Transverse colon (tissue), 4 donors: ENCODE results near the gene ITGB5.

ENCODE experiments used
- CTCF ChIP-seq, 5 experiments: fragments of 200-600 bp in 3 of 5; fragments of 450-650 bp in 2 of 5; sonication (generic) in 3 of 5; IDR thresholded peaks; 1 replicate in 2 of 5; 2 replicates in 3 of 5; pipeline ENCODE4 v1.5.1; 2016 to 2017; ENCODE audit warnings: antibody characterized with exemption in 5 of 5, inconsistent platforms in 3 of 5, mild to moderate bottlenecking in 2 of 5, moderate library complexity in 1 of 5
- EP300 ChIP-seq: sonication (generic); formaldehyde crosslinking; IDR thresholded peaks from one replicate; pipeline ENCODE4 v1.6.1; 2017; ENCODE audit warnings: antibody characterized with exemption, low read depth
- POLR2A ChIP-seq: fragments of 450-650 bp; IDR thresholded peaks from one replicate; pipeline ENCODE4 v1.6.1; 2016; ENCODE audit warnings: antibody characterized with exemption, mild to moderate bottlenecking, moderate library complexity
- POLR2AphosphoS5 ChIP-seq, 3 donors: sonication (generic); formaldehyde crosslinking; IDR thresholded peaks; one replicate each; pipeline ENCODE4 v1.6.1; 2016; ENCODE audit warnings: antibody characterized with exemption in 3 of 3

- TF ChIP-seq CTCF (IDR thresholded peaks at IDR 0.05) (no peak), POLR2A (no peak), EP300 (no peak), POLR2AphosphoS5 (IDR thresholded peaks at IDR 0.05) (peak in 1 of 3 donors; percentile 24)
These were observed 32.6 kb upstream of the ITGB5 start for GRCh38 chr3:124919756-124920155.
